G401 (cell line): Measurements from ENCODE around the gene NTN1. TPM values are rescaled to one million over a fixed set of nuclear protein-coding genes. Genes with fewer than 3 reads are reported as not detected.

Source experiments
- DNase-seq: peaks from one replicate; pipeline ENCODE4 v3.0.0-alpha.2; 2015; ENCODE audit warnings: low spot score
- in situ Hi-C: cut with HindIII; loops from 2 replicates; pipeline ENCODE4 v1.10.0; 2016; ENCODE audit warnings: low sequenced_read_pairs, mixed read lengths
- total RNA-seq: library from RNA; depleted of rRNA; stranded (reverse); fragments of >200 nt; shearing (Covaris generic); gene quantifications from 2 replicates; pipeline ENCODE4 v1.2.3, GENCODE V29; 2014

NTN1 gene
- total RNA-seq, 1 experiment from 2014 or later = not detected

GRCh38 chr17:9202532-9202931 lies 181.2 kb downstream of the NTN1 start:
- in situ Hi-C loops = no loop called here
- no peak for DNase-seq

DNA sequence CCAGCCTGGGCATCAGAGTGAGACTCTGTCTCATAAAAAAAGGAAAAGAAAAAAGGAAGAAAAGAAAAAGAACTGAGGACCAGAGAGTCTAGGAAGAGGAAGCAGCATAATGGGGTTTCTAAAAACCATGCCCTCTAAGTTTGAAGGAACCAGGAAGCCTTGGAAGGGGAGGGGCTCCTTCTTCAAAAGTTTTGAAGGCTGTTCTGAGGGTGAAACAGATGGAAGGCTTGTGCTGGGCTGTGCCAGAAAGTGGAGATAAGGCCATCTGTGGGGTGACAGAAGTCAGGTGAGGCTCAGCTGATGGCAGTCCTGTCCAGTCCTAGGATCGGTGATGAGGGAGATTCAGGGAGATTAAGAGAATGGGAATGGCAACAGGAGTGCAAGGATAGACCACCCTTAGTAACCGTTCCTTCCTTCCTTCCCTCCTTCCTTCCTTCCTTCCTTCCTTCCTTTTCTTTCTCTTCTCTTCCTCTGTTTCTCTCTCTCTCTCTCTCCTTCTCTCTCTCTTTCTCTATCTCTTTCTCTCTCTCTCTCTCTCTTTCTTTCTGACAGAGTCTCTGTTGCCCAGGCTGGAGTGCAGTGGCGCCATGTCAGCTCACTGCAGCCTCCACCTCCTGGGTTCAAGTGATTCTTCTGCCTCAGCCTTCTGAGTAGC lies 182.6 kb downstream of the NTN1 start:
- in situ Hi-C loops = no loop called here
- DNase-seq = no peak

DNA sequence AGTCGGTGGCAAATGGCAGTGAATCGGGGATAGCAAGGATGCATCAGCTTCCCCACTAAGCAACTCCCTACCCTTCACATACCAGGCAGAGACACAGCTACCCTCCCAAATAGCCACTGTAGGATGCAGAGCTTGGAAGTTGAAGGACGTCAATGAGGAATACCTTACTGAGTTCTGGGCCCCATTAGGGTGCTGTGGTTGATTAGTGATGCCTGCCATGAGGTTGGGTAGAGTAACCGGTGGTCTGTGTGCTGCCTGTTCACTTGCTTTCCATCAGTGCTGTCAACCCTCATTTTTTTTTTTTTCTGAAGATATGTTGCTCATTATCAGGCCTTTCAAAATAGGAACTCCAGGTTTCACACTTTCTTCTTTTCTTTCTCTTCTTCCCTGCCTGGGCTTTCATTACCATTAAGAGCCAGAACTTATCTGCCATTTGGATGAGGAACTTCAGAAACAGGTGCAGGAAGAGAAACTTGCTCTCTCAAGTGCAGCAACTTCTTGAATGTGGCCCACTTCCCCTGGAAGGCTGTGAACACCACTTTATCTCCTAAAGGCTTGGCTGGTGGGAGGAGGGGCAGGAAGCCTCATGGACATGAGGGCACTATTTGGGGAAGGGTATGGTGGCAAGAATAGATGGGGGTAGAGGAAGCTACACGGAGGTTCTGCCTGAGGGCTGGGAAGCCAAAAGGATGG lies 183.5 kb downstream of the NTN1 start:
- DNase-seq = no peak
- in situ Hi-C loops = no loop called here

DNA sequence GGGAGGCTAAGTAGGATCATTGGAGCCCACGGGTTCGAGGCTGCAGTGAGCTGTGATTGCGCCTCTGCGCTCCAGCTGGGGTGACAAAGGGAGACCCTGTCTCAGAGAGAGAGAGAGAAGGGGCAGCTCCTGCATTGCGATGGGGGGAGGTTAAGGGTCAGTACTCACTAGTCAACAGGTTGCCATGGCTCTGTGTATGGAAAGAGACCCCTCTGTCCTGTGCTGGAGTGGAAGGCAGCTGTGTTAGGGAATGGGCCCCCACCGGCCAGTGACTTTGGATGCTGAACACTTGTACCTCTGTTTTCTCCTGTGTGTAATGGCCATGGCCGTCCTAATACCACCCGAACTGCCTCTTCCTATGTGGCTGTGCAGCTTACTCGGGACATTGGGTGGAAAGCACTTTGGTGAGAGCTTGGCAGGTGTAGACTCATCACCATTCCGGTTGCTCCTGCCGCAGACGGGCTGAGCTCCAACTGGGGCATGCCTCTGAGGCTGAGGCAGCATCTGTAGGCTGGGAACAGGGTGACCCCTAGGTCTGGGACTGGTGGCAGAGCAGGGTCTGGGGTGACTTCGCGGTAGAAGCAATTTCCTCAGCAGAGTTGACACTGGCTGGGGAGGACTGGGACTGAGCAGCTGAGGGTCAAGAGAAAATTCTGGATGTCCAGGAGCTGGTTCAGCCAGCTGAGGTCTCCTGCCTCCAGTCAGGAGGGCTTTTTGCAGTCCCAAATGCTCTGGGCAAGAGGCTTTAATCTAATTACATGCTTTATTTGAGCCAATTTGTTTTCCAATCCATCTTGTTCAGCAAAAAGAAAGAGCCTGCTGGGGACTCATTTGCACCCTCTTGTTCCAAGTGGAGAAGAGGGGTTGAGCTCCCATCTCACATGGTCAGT lies 184.5 kb downstream of the NTN1 start:
- peak; percentile 1 for DNase-seq
- in situ Hi-C loops = no loop called here

DNA sequence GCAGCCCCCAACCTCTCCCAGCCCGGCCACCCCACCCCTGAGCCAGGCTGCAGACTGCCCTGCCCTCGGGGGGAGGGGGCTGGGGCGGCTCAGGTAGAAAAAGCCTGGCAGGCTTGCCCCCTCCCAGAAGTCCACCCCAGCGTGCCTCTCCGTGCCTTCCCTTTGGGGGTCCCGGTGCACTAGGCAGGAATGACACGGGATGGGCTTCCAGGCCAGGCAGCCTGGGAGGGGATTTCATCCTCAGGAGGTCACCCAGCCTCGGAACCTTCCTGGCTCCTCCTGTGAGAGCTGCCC lies 185.0 kb downstream of the NTN1 start:
- in situ Hi-C loops = no loop called here
- no peak for DNase-seq

DNA sequence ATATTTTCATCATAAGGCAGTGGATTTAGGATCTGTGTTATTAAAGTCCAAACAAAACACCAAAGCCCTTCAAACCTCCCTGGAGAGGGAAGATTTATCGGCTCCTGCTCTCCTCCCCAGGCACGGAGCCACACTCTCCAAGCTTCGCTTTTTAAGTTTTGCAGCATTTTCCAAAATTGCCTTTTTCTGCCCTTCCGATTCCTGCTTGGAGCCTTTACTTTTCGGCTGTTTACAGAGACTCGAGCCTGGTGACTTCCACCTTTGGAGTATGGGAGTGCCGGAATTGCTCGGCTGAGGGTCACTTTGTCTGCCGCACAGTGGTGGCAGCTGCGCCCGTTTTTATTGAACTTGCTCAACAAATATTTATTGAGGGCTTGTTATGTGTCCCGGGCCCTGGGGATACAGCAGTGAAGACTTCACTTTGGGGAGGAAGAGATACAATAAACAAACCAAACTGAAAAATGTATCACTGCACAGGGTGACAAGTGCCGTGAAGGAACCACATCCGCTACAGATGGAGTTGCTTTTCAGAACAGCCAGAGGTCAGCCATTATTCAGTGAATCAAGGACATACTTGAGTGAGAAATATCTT lies 185.5 kb downstream of the NTN1 start:
- in situ Hi-C loops = no loop called here
- DNase-seq = no peak

- in situ Hi-C loops = no loop called here
- DNase-seq = no peak
Observed at GRCh38 chr17:9208381-9209105, 187.2 kb downstream of the NTN1 start.

DNA sequence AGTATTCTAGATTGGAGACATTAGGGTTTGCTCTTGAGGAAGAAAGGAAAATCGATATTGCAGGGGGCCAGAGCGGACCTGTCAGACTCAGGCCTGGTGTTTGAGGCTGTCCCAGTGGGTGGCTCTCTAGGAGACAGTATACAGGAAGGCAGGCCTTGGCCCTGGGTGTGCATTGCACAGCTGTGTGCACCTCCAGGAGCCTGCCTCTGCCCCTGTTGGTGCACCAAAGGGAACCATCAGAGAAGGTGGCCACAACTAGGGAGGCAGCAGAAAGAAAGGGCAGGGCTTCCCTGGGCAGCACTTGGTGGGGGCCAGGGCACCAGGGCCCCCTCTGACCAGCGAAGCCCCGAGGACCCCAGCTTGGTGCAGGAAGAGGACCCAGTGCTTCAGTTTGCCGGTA lies 188.0 kb downstream of the NTN1 start:
- DNase-seq = no peak
- in situ Hi-C loops = no loop called here

- in situ Hi-C loops = no loop called here
- DNase-seq = no peak
Observed at GRCh38 chr17:9209781-9210370, 188.6 kb downstream of the NTN1 start.

GRCh38 chr17:9211133-9211765 lies 189.9 kb downstream of the NTN1 start:
- no peak for DNase-seq
- in situ Hi-C loops = no loop called here

- peak; percentile 97 for DNase-seq
- in situ Hi-C loops = no loop called here
Observed at GRCh38 chr17:9212376-9213302, 191.3 kb downstream of the NTN1 start.

- DNase-seq = no peak
- in situ Hi-C loops = no loop called here
Observed at GRCh38 chr17:9213303-9213640, 192.0 kb downstream of the NTN1 start.

DNA sequence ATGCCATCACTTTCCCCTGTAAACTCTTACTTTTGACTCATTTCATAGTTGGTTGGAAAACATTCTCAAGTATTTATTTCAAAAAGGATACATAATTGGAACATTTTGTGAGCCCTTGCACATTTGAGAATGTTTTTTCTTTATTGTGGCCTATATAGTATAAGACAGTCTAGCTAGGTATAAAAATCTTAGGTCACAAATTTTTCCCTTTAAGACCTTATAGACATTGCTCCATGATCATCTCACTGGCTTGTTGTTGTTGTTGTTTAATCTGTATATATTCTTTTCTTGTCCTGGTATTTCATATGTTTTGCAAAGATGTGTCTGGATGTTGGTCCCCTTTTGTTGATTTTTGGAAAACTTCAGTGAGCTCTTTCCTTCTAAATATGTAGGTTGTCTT lies 194.2 kb downstream of the NTN1 start:
- DNase-seq = no peak
- in situ Hi-C loops = no loop called here

GRCh38 chr17:9217151-9218056 lies 196.1 kb downstream of the NTN1 start:
- peak; percentile 96 for DNase-seq
- in situ Hi-C loops = no loop called here

DNA sequence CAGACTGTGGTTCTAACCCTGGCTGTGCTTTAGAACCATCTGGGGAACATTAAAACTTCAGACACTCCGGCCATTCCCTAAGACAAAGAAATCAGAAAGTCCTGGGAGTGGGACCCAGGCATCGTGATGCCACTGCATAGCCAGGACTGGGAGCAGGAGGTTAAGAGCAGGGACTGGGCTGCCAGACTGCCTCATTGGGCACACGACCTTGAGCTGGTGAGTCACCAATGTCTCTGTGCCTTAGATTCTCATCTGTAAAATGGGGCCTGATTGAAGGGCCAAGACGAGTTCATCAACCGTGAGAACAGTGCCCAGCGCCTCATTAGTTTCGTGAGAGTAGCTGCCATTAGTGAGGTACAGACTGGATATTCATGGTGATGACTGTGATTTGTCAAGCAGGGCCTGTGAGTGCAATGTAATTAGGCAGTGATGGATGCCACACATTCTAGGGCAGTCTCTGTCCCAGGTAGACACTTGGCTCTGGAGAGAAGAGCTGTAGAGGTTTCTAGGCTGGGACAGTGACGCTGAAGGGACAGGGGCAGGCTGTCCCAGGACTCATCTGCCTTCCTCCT lies 196.8 kb downstream of the NTN1 start:
- in situ Hi-C loops = no loop called here

DNA sequence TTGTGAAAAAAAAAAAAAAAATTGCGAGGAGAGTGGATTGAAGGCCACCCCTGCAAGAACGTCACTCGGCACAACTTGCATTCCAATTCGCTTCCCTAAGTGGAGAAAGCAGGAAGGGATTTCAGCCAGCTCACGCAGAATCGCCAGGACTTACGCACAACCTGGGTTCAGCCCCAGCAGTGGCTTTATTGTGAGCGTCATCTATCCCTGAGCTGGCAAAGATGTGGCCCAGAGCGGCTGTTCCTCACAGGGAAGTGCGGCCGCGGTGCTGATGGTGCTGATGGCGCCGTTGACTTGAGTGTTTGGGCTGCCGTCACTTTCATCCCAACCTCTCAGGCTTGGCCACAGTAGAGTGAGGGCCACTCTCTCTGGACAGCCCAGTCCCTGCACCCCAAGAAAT lies 197.6 kb downstream of the NTN1 start:
- no peak for DNase-seq
- in situ Hi-C loops = no loop called here

More for the DNA sequence above, 196.8 kb downstream of the NTN1 start:
- DNase-seq = no peak
